SJSA1 (cell line): ENCODE measurements around the gene PARS2. TPM values are rescaled to one million over a fixed set of nuclear protein-coding genes. Genes with fewer than 3 reads are reported as not detected.

Experiments
- DNase-seq, 2 experiments: peaks; one replicate each; pipeline ENCODE4 v3.0.0-alpha.2; 2015 to 2020; ENCODE audit warnings: low spot score in 2 of 2, low read depth in 1 of 2
- H3K27ac ChIP-seq: fragments of 250-450 bp; sonication (Bioruptor Pico); 2 replicates; pipeline ENCODE4 v1.5.1; 2020; ENCODE audit warnings: mild to moderate bottlenecking, moderate library complexity
- H3K27me3 ChIP-seq: fragments of 250-450 bp; sonication (Bioruptor Pico); replicated peaks from 2 replicates; pipeline ENCODE4 v1.5.1; 2020; ENCODE audit warnings: mild to moderate bottlenecking, moderate library complexity
- H3K36me3 ChIP-seq: fragments of 250-450 bp; sonication (Bioruptor Pico); 2 replicates; pipeline ENCODE4 v1.5.1; 2020; ENCODE audit warnings: mild to moderate bottlenecking
- H3K4me1 ChIP-seq: fragments of 250-450 bp; sonication (Bioruptor Pico); replicated peaks from 2 replicates; pipeline ENCODE4 v1.6.1; 2021; ENCODE audit warnings: mild to moderate bottlenecking
- H3K4me3 ChIP-seq: fragments of 250-450 bp; sonication (Bioruptor Pico); 2 replicates; pipeline ENCODE4 v1.5.1; 2020; ENCODE audit warnings: mild to moderate bottlenecking
- H3K9me3 ChIP-seq: fragments of 250-450 bp; sonication (Bioruptor Pico); replicated peaks from 2 replicates; pipeline ENCODE4 v1.5.1; 2020; ENCODE audit warnings: mild to moderate bottlenecking
- total RNA-seq: library from RNA; depleted of rRNA; stranded (reverse); fragments of >200 nt; shearing (Covaris generic); gene quantifications from 2 replicates; pipeline ENCODE4 v1.2.3, GENCODE V29; 2014; rRNA removed

The PARS2 gene
- 2.6 and 4.6 TPM in 2 replicates for total RNA-seq

- Histone ChIP-seq H3K4me3 (peak within 1 kb of the TSS; percentile 71), H3K27me3 (no peaks in the 10 kb centered on the region), H3K9me3 (no peaks in the 10 kb centered on the region), H3K27ac (peak within 1 kb of the TSS; percentile 28), H3K36me3 (0 out of 2 replicates have a peak, but pooled peaks cover 4% of the 10 kb centered on the region), H3K4me1 (no peaks in the 10 kb centered on the region)
- peak; percentile 97 to 99 for DNase-seq
Measured at GRCh38 chr1:54764133-54764921, at the start of gene PARS2. TSS of gene PARS2 (minus strand) at chr1:54764523. CDS start at chr1:54759161, 5,362 bp downstream.

- DNase-seq, result peak in 1 of 2 experiments; percentile 22
- Histone ChIP-seq H3K27ac (no peak overlapping the region), H3K4me3 (no peak overlapping the region), H3K36me3 (no peaks in the 10 kb centered on the region), H3K4me1 (no peaks in the 10 kb centered on the region), H3K27me3 (no peaks in the 10 kb centered on the region), H3K9me3 (no peaks in the 10 kb centered on the region)
Measured at GRCh38 chr1:54814126-54814498, 49.8 kb upstream of the PARS2 start.

GRCh38 chr1:54813485-54814125 lies 49.3 kb upstream of the PARS2 start:
- Histone ChIP-seq H3K9me3 (no peaks in the 10 kb centered on the region), H3K36me3 (no peaks in the 10 kb centered on the region), H3K27ac (no peak overlapping the region), H3K4me1 (no peaks in the 10 kb centered on the region), H3K4me3 (no peak overlapping the region), H3K27me3 (no peaks in the 10 kb centered on the region)
- peak in 1 of 2 experiments; percentile 31 for DNase-seq

- Histone ChIP-seq H3K4me3 (no peak overlapping the region), H3K4me1 (no peaks in the 10 kb centered on the region), H3K27ac (no peak overlapping the region), H3K27me3 (no peaks in the 10 kb centered on the region), H3K9me3 (no peaks in the 10 kb centered on the region), H3K36me3 (no peaks in the 10 kb centered on the region)
- DNase-seq, result peak in 1 of 2 experiments; percentile 30
Measured at GRCh38 chr1:54812801-54813484, 48.6 kb upstream of the PARS2 start.

- Histone ChIP-seq H3K27ac (no peak overlapping the region), H3K36me3 (no peaks in the 10 kb centered on the region), H3K4me3 (no peak overlapping the region), H3K27me3 (no peaks in the 10 kb centered on the region), H3K4me1 (peaks cover 6% of the 10 kb centered on the region), H3K9me3 (no peaks in the 10 kb centered on the region)
- peak in 1 of 2 experiments; percentile 40 for DNase-seq
Measured at GRCh38 chr1:54811739-54812655, 47.7 kb upstream of the PARS2 start.

GRCh38 chr1:54811066-54811465 lies 46.7 kb upstream of the PARS2 start:
- Histone ChIP-seq H3K4me1 (peaks cover 6% of the 10 kb centered on the region), H3K9me3 (no peaks in the 10 kb centered on the region)
- DNase-seq, result peak in 1 of 2 experiments; percentile 30

GRCh38 chr1:54810153-54810942 lies 46.0 kb upstream of the PARS2 start:
- Histone ChIP-seq H3K9me3 (no peaks in the 10 kb centered on the region), H3K4me1 (peaks cover 6% of the 10 kb centered on the region), H3K4me3 (no peak overlapping the region), H3K27ac (no peak overlapping the region), H3K27me3 (no peaks in the 10 kb centered on the region), H3K36me3 (no peaks in the 10 kb centered on the region)
- DNase-seq, result peak; percentile 46 to 65

More at GRCh38 chr1:54811066-54811465, 46.7 kb upstream of the PARS2 start:
- H3K36me3 ChIP-seq, result no peaks in the 10 kb centered on the region
- H3K4me3 ChIP-seq, result no peak overlapping the region
- H3K27ac ChIP-seq, result no peak overlapping the region
- H3K27me3 ChIP-seq, result no peaks in the 10 kb centered on the region

GRCh38 chr1:54809496-54810074 lies 45.3 kb upstream of the PARS2 start:
- H3K27ac ChIP-seq, result no peak overlapping the region
- H3K9me3 ChIP-seq, result no peaks in the 10 kb centered on the region
- no peaks in the 10 kb centered on the region for H3K27me3 ChIP-seq
- DNase-seq, result no peak
- no peak overlapping the region for H3K4me3 ChIP-seq
- H3K36me3 ChIP-seq, result no peaks in the 10 kb centered on the region
- H3K4me1 ChIP-seq, result peaks cover 6% of the 10 kb centered on the region

- Histone ChIP-seq H3K4me3 (no peak overlapping the region), H3K36me3 (no peaks in the 10 kb centered on the region), H3K27me3 (no peaks in the 10 kb centered on the region), H3K27ac (no peak overlapping the region), H3K9me3 (no peaks in the 10 kb centered on the region), H3K4me1 (peaks cover 6% of the 10 kb centered on the region)
- DNase-seq, result peak in 1 of 2 experiments; percentile 40
Measured at GRCh38 chr1:54808443-54809207, 44.3 kb upstream of the PARS2 start.

- peak in 1 of 2 experiments; percentile 36 for DNase-seq
- Histone ChIP-seq H3K9me3 (no peaks in the 10 kb centered on the region), H3K27ac (no peak overlapping the region), H3K4me1 (peaks cover 6% of the 10 kb centered on the region), H3K27me3 (no peaks in the 10 kb centered on the region), H3K36me3 (no peaks in the 10 kb centered on the region), H3K4me3 (no peak overlapping the region)
Measured at GRCh38 chr1:54807756-54808155, 43.4 kb upstream of the PARS2 start.

GRCh38 chr1:54806931-54807611 lies 42.7 kb upstream of the PARS2 start:
- H3K9me3 ChIP-seq, result no peaks in the 10 kb centered on the region
- DNase-seq, result peak in 1 of 2 experiments; percentile 59
- peaks cover 6% of the 10 kb centered on the region for H3K4me1 ChIP-seq
- H3K36me3 ChIP-seq, result no peaks in the 10 kb centered on the region
- H3K27ac ChIP-seq, result no peak overlapping the region
- H3K27me3 ChIP-seq, result peaks cover under 1% of the 10 kb centered on the region; the same call in 1 of the 2 replicates
- no peak overlapping the region for H3K4me3 ChIP-seq
